ENCODE measurements around the gene DNAJB6.

The DNAJB6 gene

GRCh38 chr7:157391036-157391710 is 54.4 kb downstream of the DNAJB6 start:
- no peak overlapping the region for H2BK120ac ChIP-seq (ENCODE audit: low read depth, low read length)
- no peak overlapping the region for H4K8ac ChIP-seq (ENCODE audit: low read depth, low read length)
- no peak overlapping the region for H3K4me3 ChIP-seq (ENCODE audit: low read length in 2 of 2)
- H2BK15ac ChIP-seq (ENCODE audit: low read length), result no peak overlapping the region
- no peak for DNase-seq (ENCODE audit: low spot score)
- no peak overlapping the region for H3K4ac ChIP-seq (ENCODE audit: low read length)
- no peak overlapping the region for H4K91ac ChIP-seq (ENCODE audit: low read depth, low read length, poor library complexity)
- H2BK5ac ChIP-seq (ENCODE audit: low read length), result no peak overlapping the region
- no peaks in the 10 kb centered on the region for H3K9me3 ChIP-seq (replicated peaks in 1 of 2; ENCODE audit: control insufficient read depth in 2 of 2, insufficient read depth in 1 of 2, low read depth in 1 of 2, low read length in 2 of 2)
- H2AFZ ChIP-seq (ENCODE audit: low read length), result no peak overlapping the region
- no peak overlapping the region for H3K4me2 ChIP-seq (ENCODE audit: insufficient read depth, low read length, poor library complexity, severe bottlenecking)
- peaks cover 5% of the 10 kb centered on the region for H3K79me1 ChIP-seq (ENCODE audit: low read depth, low read length)
- no peak overlapping the region for H3K14ac ChIP-seq (ENCODE audit: low read length)
- H2BK12ac ChIP-seq (ENCODE audit: low read length), result no peak overlapping the region
- H3K9ac ChIP-seq (ENCODE audit: low read depth, low read length, poor library complexity), result no peak overlapping the region
- peaks cover 16 to 82% of the 10 kb centered on the region in 2 donors for H3K36me3 ChIP-seq (replicated peaks in 1 of 2; ENCODE audit: control insufficient read depth in 2 of 2, insufficient read depth in 2 of 2, low read length in 2 of 2)
- WGBS, 2 donors (ENCODE audit: extremely low coverage in 2 of 2, insufficient read length in 2 of 2, insufficient replicate concordance in 1 of 2), result no CpG with 5 or more reads among the region's 15 CpGs
- H2AK5ac ChIP-seq (ENCODE audit: low read depth, low read length), result no peak overlapping the region
- H3K27me3 ChIP-seq (ENCODE audit: control insufficient read depth in 3 of 3, insufficient read depth in 3 of 3, low read depth in 1 of 3, low read length in 3 of 3), result no peaks in the 10 kb centered on the region
- no peaks in the 10 kb centered on the region for H3K4me1 ChIP-seq (ENCODE audit: control insufficient read depth in 2 of 2, insufficient read depth in 1 of 2, low read depth in 1 of 2, low read length in 2 of 2)
- H3K18ac ChIP-seq (ENCODE audit: low read length), result no peak overlapping the region
- H3K27ac ChIP-seq (replicated peaks; ENCODE audit: low read length), result no peak overlapping the region
- no peak overlapping the region for H3K23ac ChIP-seq (ENCODE audit: low read depth, low read length, poor library complexity)

GRCh38 chr7:157392256-157393037 is 55.6 kb downstream of the DNAJB6 start:
- H3K4me2 ChIP-seq (ENCODE audit: insufficient read depth, low read length, poor library complexity, severe bottlenecking), result no peak overlapping the region
- H3K27me3 ChIP-seq (ENCODE audit: control insufficient read depth in 3 of 3, insufficient read depth in 3 of 3, low read depth in 1 of 3, low read length in 3 of 3), result no peaks in the 10 kb centered on the region
- no peak overlapping the region for H4K8ac ChIP-seq (ENCODE audit: low read depth, low read length)
- no CpG with 5 or more reads among the region's 20 CpGs for WGBS, 2 donors (ENCODE audit: extremely low coverage in 2 of 2, insufficient read length in 2 of 2, insufficient replicate concordance in 1 of 2)
- peaks cover 5% of the 10 kb centered on the region for H3K79me1 ChIP-seq (ENCODE audit: low read depth, low read length)
- peak overlapping the region; percentile 55 for H3K18ac ChIP-seq (ENCODE audit: low read length)
- no peak overlapping the region for H3K4ac ChIP-seq (ENCODE audit: low read length)
- no peak overlapping the region for H3K23ac ChIP-seq (ENCODE audit: low read depth, low read length, poor library complexity)
- H3K9ac ChIP-seq (ENCODE audit: low read depth, low read length, poor library complexity), result no peak overlapping the region
- no peak overlapping the region for H3K4me3 ChIP-seq (ENCODE audit: low read length in 2 of 2)
- H2BK12ac ChIP-seq (ENCODE audit: low read length), result no peak overlapping the region
- H3K9me3 ChIP-seq (replicated peaks in 1 of 2; ENCODE audit: control insufficient read depth in 2 of 2, insufficient read depth in 1 of 2, low read depth in 1 of 2, low read length in 2 of 2), result no peaks in the 10 kb centered on the region
- H2AK5ac ChIP-seq (ENCODE audit: low read depth, low read length), result no peak overlapping the region
- H3K14ac ChIP-seq (ENCODE audit: low read length), result no peak overlapping the region
- no peak for DNase-seq (ENCODE audit: low spot score)
- H3K27ac ChIP-seq (replicated peaks; ENCODE audit: low read length), result no peak overlapping the region
- no peak overlapping the region for H2BK5ac ChIP-seq (ENCODE audit: low read length)
- no peak overlapping the region for H4K91ac ChIP-seq (ENCODE audit: low read depth, low read length, poor library complexity)
- H2AFZ ChIP-seq (ENCODE audit: low read length), result no peak overlapping the region
- peaks cover 0 to 5% of the 10 kb centered on the region in 2 donors for H3K4me1 ChIP-seq (ENCODE audit: control insufficient read depth in 2 of 2, insufficient read depth in 1 of 2, low read depth in 1 of 2, low read length in 2 of 2)
- peaks cover 18 to 82% of the 10 kb centered on the region in 2 donors for H3K36me3 ChIP-seq (replicated peaks in 1 of 2; ENCODE audit: control insufficient read depth in 2 of 2, insufficient read depth in 2 of 2, low read length in 2 of 2)
- H2BK120ac ChIP-seq (ENCODE audit: low read depth, low read length), result no peak overlapping the region
- no peak overlapping the region for H2BK15ac ChIP-seq (ENCODE audit: low read length)

DNA sequence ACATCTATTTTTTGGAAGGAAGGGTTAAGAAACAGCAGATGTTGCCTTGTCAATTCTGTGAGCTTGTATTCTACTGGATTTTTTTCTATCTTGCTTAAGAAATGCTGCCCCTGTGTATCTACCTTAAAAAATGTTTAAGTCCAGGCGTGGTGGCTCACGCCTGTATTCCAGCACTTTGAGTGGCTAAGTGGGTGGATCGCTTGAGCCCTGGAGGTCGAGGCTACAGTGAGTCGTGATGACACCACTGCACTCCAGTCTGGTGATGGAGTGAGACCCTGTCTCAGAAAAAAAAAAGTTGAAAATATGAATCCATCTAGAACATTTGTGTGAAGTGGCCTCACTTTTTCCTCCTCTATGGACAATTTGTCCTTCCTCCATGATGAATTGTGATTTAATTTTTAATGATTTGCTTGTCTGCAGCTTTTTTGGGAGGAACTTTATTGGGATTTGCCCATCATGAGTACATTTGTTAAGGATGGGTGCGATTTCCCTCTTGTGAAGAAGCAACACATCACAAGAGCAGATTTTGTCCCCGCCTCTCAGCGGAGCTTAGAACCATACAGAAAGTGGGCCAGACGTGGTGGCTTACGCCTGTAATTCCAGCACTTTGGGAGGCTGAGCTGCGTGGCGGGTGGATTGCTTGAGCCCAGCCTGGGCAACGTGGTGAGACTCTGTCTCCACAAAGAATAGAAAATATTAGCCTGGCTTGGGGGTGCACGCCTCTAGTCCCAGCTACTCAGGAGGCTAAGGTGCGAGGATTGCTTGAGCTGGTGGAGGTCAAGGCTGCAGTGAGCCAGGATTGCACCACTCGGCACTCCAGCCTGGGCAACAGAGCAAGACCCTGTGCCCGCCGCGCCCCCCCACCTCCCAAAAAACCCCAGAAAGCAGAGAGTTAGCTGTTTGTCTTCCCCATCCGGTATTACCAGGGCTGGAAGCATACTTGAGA is 57.7 kb downstream of the DNAJB6 start:
- Histone ChIP-seq H3K9me3 (replicated peaks in 1 of 2; ENCODE audit: control insufficient read depth in 2 of 2, insufficient read depth in 1 of 2, low read depth in 1 of 2, low read length in 2 of 2) (no peaks in the 10 kb centered on the region), H4K8ac (ENCODE audit: low read depth, low read length) (no peak overlapping the region), H3K23ac (ENCODE audit: low read depth, low read length, poor library complexity) (no peak overlapping the region), H2BK12ac (ENCODE audit: low read length) (no peak overlapping the region), H3K14ac (ENCODE audit: low read length) (no peak overlapping the region), H3K4ac (ENCODE audit: low read length) (no peak overlapping the region), H3K79me1 (ENCODE audit: low read depth, low read length) (peaks cover 8% of the 10 kb centered on the region), H3K4me2 (ENCODE audit: insufficient read depth, low read length, poor library complexity, severe bottlenecking) (no peak overlapping the region), H4K91ac (ENCODE audit: low read depth, low read length, poor library complexity) (no peak overlapping the region), H2AFZ (ENCODE audit: low read length) (no peak overlapping the region), H3K27ac (replicated peaks; ENCODE audit: low read length) (no peak overlapping the region), H3K4me1 (ENCODE audit: control insufficient read depth in 2 of 2, insufficient read depth in 1 of 2, low read depth in 1 of 2, low read length in 2 of 2) (peaks cover 0 to 9% of the 10 kb centered on the region in 2 donors), H3K36me3 (replicated peaks in 1 of 2; ENCODE audit: control insufficient read depth in 2 of 2, insufficient read depth in 2 of 2, low read length in 2 of 2) (peaks cover 21 to 73% of the 10 kb centered on the region in 2 donors), H2BK5ac (ENCODE audit: low read length) (no peak overlapping the region), H2AK5ac (ENCODE audit: low read depth, low read length) (no peak overlapping the region), H2BK120ac (ENCODE audit: low read depth, low read length) (no peak overlapping the region), H3K4me3 (ENCODE audit: low read length in 2 of 2) (no peak overlapping the region), H3K27me3 (ENCODE audit: control insufficient read depth in 3 of 3, insufficient read depth in 3 of 3, low read depth in 1 of 3, low read length in 3 of 3) (no peaks in the 10 kb centered on the region), H2BK15ac (ENCODE audit: low read length) (no peak overlapping the region), H3K9ac (ENCODE audit: low read depth, low read length, poor library complexity) (no peak overlapping the region), H3K18ac (ENCODE audit: low read length) (no peak overlapping the region)
- WGBS, 2 donors (ENCODE audit: extremely low coverage in 2 of 2, insufficient read length in 2 of 2, insufficient replicate concordance in 1 of 2), result no CpG with 5 or more reads among the region's 20 CpGs
- no peak for DNase-seq (ENCODE audit: low spot score)

Data from neuronal stem cell (in vitro differentiated cells).